H9 (cell line): ENCODE data around the gene KIAA1614. TPM values are rescaled to one million over a fixed set of nuclear protein-coding genes. Genes with fewer than 3 reads are reported as not detected.

Experiments used
- DNase-seq: peaks from one replicate; pipeline ENCODE4 v3.0.0-alpha.2; 2017
- H2AFZ ChIP-seq: one replicate; pipeline ENCODE4 v1.6.1; 2013; ENCODE audit warnings: mild to moderate bottlenecking, low read length, control low read depth, moderate library complexity
- H2AK5ac ChIP-seq: 2 replicates; pipeline ENCODE4 v1.6.1; 2013; ENCODE audit warnings: low read length, control low read depth, mixed read lengths; ENCODE audit not compliant: insufficient read length
- H2BK120ac ChIP-seq: one replicate; pipeline ENCODE4 v1.6.1; 2013; ENCODE audit warnings: low read depth, mild to moderate bottlenecking, low read length, control low read depth, inconsistent platforms; ENCODE audit not compliant: poor library complexity, severe bottlenecking
- H2BK12ac ChIP-seq: 2 replicates; pipeline ENCODE4 v1.6.1; 2013; ENCODE audit warnings: low read length, control low read depth, mixed read lengths, low read depth; ENCODE audit not compliant: insufficient read length
- H2BK15ac ChIP-seq: 2 replicates; pipeline ENCODE4 v1.6.1; 2013; ENCODE audit warnings: low read depth, low read length, control low read depth
- H2BK20ac ChIP-seq: one replicate; pipeline ENCODE4 v1.6.1; 2013; ENCODE audit warnings: low read depth, mild to moderate bottlenecking, low read length, control low read depth, inconsistent platforms; ENCODE audit not compliant: poor library complexity, severe bottlenecking
- H2BK5ac ChIP-seq: 2 replicates; pipeline ENCODE4 v1.6.1; 2013; ENCODE audit warnings: low read length, control low read depth, mixed read lengths; ENCODE audit not compliant: insufficient read length
- H3K14ac ChIP-seq: 2 replicates; pipeline ENCODE4 v1.6.1; 2013; ENCODE audit warnings: low read length, control low read depth; ENCODE audit not compliant: insufficient read depth
- H3K18ac ChIP-seq: 2 replicates; pipeline ENCODE4 v1.6.1; 2013; ENCODE audit warnings: low read depth, mild to moderate bottlenecking, mixed read lengths, low read length, control low read depth; ENCODE audit not compliant: insufficient read length
- H3K23ac ChIP-seq: 2 replicates; pipeline ENCODE4 v1.6.1; 2013; ENCODE audit warnings: low read length, control low read depth, mixed read lengths, low read depth; ENCODE audit not compliant: insufficient read length
- H3K23me2 ChIP-seq: 2 replicates; pipeline ENCODE4 v1.6.1; 2013; ENCODE audit warnings: low read depth, mild to moderate bottlenecking, mixed read lengths, low read length, control low read depth; ENCODE audit not compliant: insufficient read length, poor library complexity, severe bottlenecking
- H3K27ac ChIP-seq: 2 replicates; pipeline ENCODE4 v1.5.1; 2013; ENCODE audit warnings: low read length, control low read depth, mixed read lengths, low read depth; ENCODE audit not compliant: insufficient read length
- H3K27me3 ChIP-seq: 2 replicates; pipeline ENCODE4 v1.6.1; 2013; ENCODE audit warnings: low read length, control low read depth, inconsistent platforms; ENCODE audit not compliant: insufficient read depth
- H3K4ac ChIP-seq: 2 replicates; pipeline ENCODE4 v1.6.1; 2013; ENCODE audit warnings: low read depth, mild to moderate bottlenecking, control low read depth, inconsistent platforms, low read length, moderate library complexity
- H3K4me1 ChIP-seq: 2 replicates; pipeline ENCODE4 v1.6.1; 2013; ENCODE audit warnings: low read length, control low read depth, inconsistent platforms; ENCODE audit not compliant: insufficient read depth
- H3K4me2 ChIP-seq: 2 replicates; pipeline ENCODE4 v1.6.1; 2013; ENCODE audit warnings: low read length, control low read depth, mixed read lengths; ENCODE audit not compliant: insufficient read length, insufficient read depth
- H3K56ac ChIP-seq: 2 replicates; pipeline ENCODE4 v1.6.1; 2013; ENCODE audit warnings: low read depth, mild to moderate bottlenecking, mixed read lengths, low read length, control low read depth; ENCODE audit not compliant: insufficient read length
- H3K79me1 ChIP-seq: 2 replicates; pipeline ENCODE4 v1.6.1; 2013; ENCODE audit warnings: low read depth, mild to moderate bottlenecking, moderate library complexity, low read length, control low read depth, inconsistent platforms; ENCODE audit not compliant: insufficient read depth, poor library complexity, severe bottlenecking
- H3K79me2 ChIP-seq: 2 replicates; pipeline ENCODE4 v1.6.1; 2013; ENCODE audit warnings: low read length, control low read depth, inconsistent platforms; ENCODE audit not compliant: insufficient read depth
- H3K9ac ChIP-seq: 2 replicates; pipeline ENCODE4 v1.6.1; 2013; ENCODE audit warnings: low read length, control low read depth, mixed read lengths; ENCODE audit not compliant: insufficient read length; ENCODE audit errors: extremely low read depth
- H3K9me3 ChIP-seq: one replicate; pipeline ENCODE4 v1.6.1; 2013; ENCODE audit warnings: low read depth, low read length, inconsistent platforms; ENCODE audit not compliant: control insufficient read depth
- H3T11ph ChIP-seq: one replicate; pipeline ENCODE4 v1.6.1; 2013; ENCODE audit warnings: mild to moderate bottlenecking, low read length, control low read depth, inconsistent platforms
- H4K20me1 ChIP-seq: one replicate; pipeline ENCODE4 v1.6.1; 2013; ENCODE audit not compliant: control insufficient read depth, insufficient read length, insufficient read depth
- H4K5ac ChIP-seq: 2 replicates; pipeline ENCODE4 v1.6.1; 2013; ENCODE audit warnings: low read depth, mild to moderate bottlenecking, mixed read lengths, low read length, control low read depth; ENCODE audit not compliant: insufficient read length
- H4K8ac ChIP-seq: replicated peaks from 2 replicates; pipeline ENCODE4 v1.6.1; 2013; ENCODE audit warnings: low read length, control low read depth, mixed read lengths, low read depth; ENCODE audit not compliant: insufficient read length
- H4K91ac ChIP-seq: 2 replicates; pipeline ENCODE4 v1.6.1; 2013; ENCODE audit warnings: low read depth, mild to moderate bottlenecking, moderate library complexity, mixed read lengths, low read length, control low read depth; ENCODE audit not compliant: insufficient read length
- H3K27ac Mint-ChIP-seq, 3 experiments: 2 replicates in 2 of 3; 3 replicates in 1 of 3; pipeline ENCODE4 v1.8.0; 2020 to 2021; ENCODE audit warnings: mixed read lengths in 3 of 3, mild to moderate bottlenecking in 1 of 3, moderate library complexity in 1 of 3
- H3K27me3 Mint-ChIP-seq: 2 replicates; pipeline ENCODE4 v1.8.0; 2021; ENCODE audit warnings: low read depth, mild to moderate bottlenecking, moderate library complexity, mixed read lengths
- H3K36me3 Mint-ChIP-seq, 3 experiments: 2 replicates in 2 of 3; 3 replicates in 1 of 3; pipeline ENCODE4 v1.8.0; 2020 to 2021; ENCODE audit warnings: low read depth in 3 of 3, mixed read lengths in 3 of 3; ENCODE audit not compliant: insufficient read depth in 1 of 3
- H3K4me1 Mint-ChIP-seq, 2 experiments: 2 replicates each; pipeline ENCODE4 v1.8.0; 2020; ENCODE audit warnings: mixed read lengths in 2 of 2
- H3K4me3 Mint-ChIP-seq, 2 experiments: 2 replicates in 1 of 2; 3 replicates in 1 of 2; pipeline ENCODE4 v1.8.0; 2020 to 2021; ENCODE audit warnings: mild to moderate bottlenecking in 2 of 2, mixed read lengths in 2 of 2, moderate library complexity in 1 of 2
- H3K9me3 Mint-ChIP-seq, 2 experiments: 2 replicates in 1 of 2; 3 replicates in 1 of 2; pipeline ENCODE4 v1.8.0; 2020; ENCODE audit warnings: mild to moderate bottlenecking in 2 of 2, mixed read lengths in 2 of 2, moderate library complexity in 1 of 2
- CTCF ChIP-seq: fragments of 200-600 bp; sonication (generic); conservative IDR thresholded peaks from 3 replicates; pipeline ENCODE4 v1.8.0; 2021; ENCODE audit warnings: antibody characterized with exemption, mild to moderate bottlenecking
- WGBS: extraction: QIAGEN DNeasy Blood & Tissue Kit; methylation state at CpG from one replicate; pipeline ENCODE4 v1.1.7; 2013; ENCODE audit warnings: missing lambda C conversion rate, low lambda C conversion rate, mixed read lengths; ENCODE audit not compliant: insufficient read length; ENCODE audit errors: extremely low coverage; 5-methylcytosine and 5-hydroxymethylcytosine counted together
- total RNA-seq: library from RNA; stranded (reverse); gene quantifications from 2 replicates; pipeline ENCODE4 v1.2.1, GENCODE V29; 2021

The KIAA1614 gene
- total RNA-seq, 1 experiment from 2014 or later, result 1.3 TPM

- no peak for DNase-seq
- H4K8ac ChIP-seq, result no peak overlapping the region
- no peak overlapping the region for H3K18ac ChIP-seq
- Mint-ChIP-seq H3K27ac (peak overlapping the region; percentile 92 to 94 (median 94); a peak in 6 of 7 replicates), H3K9me3 (no peaks in the 10 kb centered on the region), H3K4me1 (peaks cover 64 to 70% of the 10 kb centered on the region in 2 experiments), H3K27me3 (peaks cover 2% of the 10 kb centered on the region; the same call in 1 of the 2 replicates), H3K36me3 (peaks cover 0 to 5% (median 0%) of the 10 kb centered on the region in 3 experiments; a peak in 2 of 7 replicates), H3K4me3 (peak overlapping the region in 1 of 2 experiments; percentile 56; a peak in 3 of 5 replicates)
- H3K14ac ChIP-seq, result no peak overlapping the region
- H3K4ac ChIP-seq, result no peak overlapping the region
- H2BK15ac ChIP-seq, result no peak overlapping the region
- no peak overlapping the region for H3K23ac ChIP-seq
- no peak overlapping the region for H4K5ac ChIP-seq
- no peak overlapping the region for H2BK5ac ChIP-seq
- H4K20me1 ChIP-seq, result no peaks in the 10 kb centered on the region
- peak overlapping the region; percentile 7 for H4K91ac ChIP-seq
- H3K9ac ChIP-seq, result no peak overlapping the region
- no peak overlapping the region for H2BK120ac ChIP-seq
- no peaks in the 10 kb centered on the region for H3K27me3 ChIP-seq
- no peak overlapping the region for H2AFZ ChIP-seq
- peaks cover 6% of the 10 kb centered on the region for H3K23me2 ChIP-seq
- no peaks in the 10 kb centered on the region for H3K79me1 ChIP-seq
- H3T11ph ChIP-seq, result no peak overlapping the region
- peak overlapping the region; percentile 13 for H2AK5ac ChIP-seq
- no peak overlapping the region for H3K56ac ChIP-seq
- peak overlapping the region; percentile 55 for H2BK12ac ChIP-seq
- no peaks in the 10 kb centered on the region for H3K79me2 ChIP-seq
- no peak overlapping the region for H2BK20ac ChIP-seq
- H3K4me1 ChIP-seq, result peaks cover 27% of the 10 kb centered on the region; the same call in 1 of the 2 replicates
- no peak for TF ChIP-seq CTCF
- H3K9me3 ChIP-seq, result no peaks in the 10 kb centered on the region
- no peak overlapping the region for H3K4me2 ChIP-seq
- no peak overlapping the region for H3K27ac ChIP-seq
- no CpG with 5 or more reads among the region's 21 CpGs for WGBS
Measured at GRCh38 chr1:180921891-180922630, 9.4 kb downstream of the KIAA1614 start.
